Measurements from ENCODE around the gene RNASET2.
"Not testable (repeated sequence)": the region's sequence is repeated elsewhere in the genome, so short reads cannot be mapped to it uniquely, and the experiment has no call there.

Gene RNASET2

GRCh38 chr6:166892472-166892871, 63.9 kb downstream of the RNASET2 start:
- H3K79me1 ChIP-seq (ENCODE audit: low read depth, low read length); H3K4ac ChIP-seq (ENCODE audit: low read length); H3K36me3 ChIP-seq (replicated peaks in 1 of 2; ENCODE audit: control insufficient read depth in 2 of 2, insufficient read depth in 2 of 2, low read length in 2 of 2); H3K23ac ChIP-seq (ENCODE audit: low read depth, low read length, poor library complexity); H3K4me2 ChIP-seq (ENCODE audit: insufficient read depth, low read length, poor library complexity, severe bottlenecking); H2BK15ac ChIP-seq (ENCODE audit: low read length); H4K8ac ChIP-seq (ENCODE audit: low read depth, low read length); H2AFZ ChIP-seq (ENCODE audit: low read length); H3K4me1 ChIP-seq (ENCODE audit: control insufficient read depth in 2 of 2, insufficient read depth in 1 of 2, low read depth in 1 of 2, low read length in 2 of 2); H3K9ac ChIP-seq (ENCODE audit: low read depth, low read length, poor library complexity); H2BK5ac ChIP-seq (ENCODE audit: low read length); H3K14ac ChIP-seq (ENCODE audit: low read length); H2BK120ac ChIP-seq (ENCODE audit: low read depth, low read length); H2AK5ac ChIP-seq (ENCODE audit: low read depth, low read length); H3K18ac ChIP-seq (ENCODE audit: low read length); H3K4me3 ChIP-seq (ENCODE audit: low read length in 2 of 2); H3K9me3 ChIP-seq (replicated peaks in 1 of 2; ENCODE audit: control insufficient read depth in 2 of 2, insufficient read depth in 1 of 2, low read depth in 1 of 2, low read length in 2 of 2); DNase-seq (ENCODE audit: low spot score); H3K27me3 ChIP-seq (ENCODE audit: control insufficient read depth in 3 of 3, insufficient read depth in 3 of 3, low read depth in 1 of 3, low read length in 3 of 3); H3K27ac ChIP-seq (replicated peaks; ENCODE audit: low read length); H4K91ac ChIP-seq (ENCODE audit: low read depth, low read length, poor library complexity); H2BK12ac ChIP-seq (ENCODE audit: low read length): not testable (repeated sequence)
- WGBS, 2 donors (ENCODE audit: extremely low coverage in 2 of 2, insufficient read length in 2 of 2, insufficient replicate concordance in 1 of 2): no CpG with 5 or more reads among the region's 5 CpGs

GRCh38 chr6:166886773-166887172, 69.6 kb downstream of the RNASET2 start:
- not testable (repeated sequence) for H3K4me1 ChIP-seq (ENCODE audit: control insufficient read depth in 2 of 2, insufficient read depth in 1 of 2, low read depth in 1 of 2, low read length in 2 of 2); H3K79me1 ChIP-seq (ENCODE audit: low read depth, low read length); H3K27ac ChIP-seq (replicated peaks; ENCODE audit: low read length); H2BK120ac ChIP-seq (ENCODE audit: low read depth, low read length); H4K8ac ChIP-seq (ENCODE audit: low read depth, low read length); H2AK5ac ChIP-seq (ENCODE audit: low read depth, low read length); H3K4ac ChIP-seq (ENCODE audit: low read length); H2AFZ ChIP-seq (ENCODE audit: low read length); H3K9ac ChIP-seq (ENCODE audit: low read depth, low read length, poor library complexity); H3K18ac ChIP-seq (ENCODE audit: low read length); H2BK5ac ChIP-seq (ENCODE audit: low read length); H3K14ac ChIP-seq (ENCODE audit: low read length); H3K4me2 ChIP-seq (ENCODE audit: insufficient read depth, low read length, poor library complexity, severe bottlenecking); H3K36me3 ChIP-seq (replicated peaks in 1 of 2; ENCODE audit: control insufficient read depth in 2 of 2, insufficient read depth in 2 of 2, low read length in 2 of 2); H3K27me3 ChIP-seq (ENCODE audit: control insufficient read depth in 3 of 3, insufficient read depth in 3 of 3, low read depth in 1 of 3, low read length in 3 of 3); H3K4me3 ChIP-seq (ENCODE audit: low read length in 2 of 2); H2BK12ac ChIP-seq (ENCODE audit: low read length); H2BK15ac ChIP-seq (ENCODE audit: low read length); H4K91ac ChIP-seq (ENCODE audit: low read depth, low read length, poor library complexity); H3K23ac ChIP-seq (ENCODE audit: low read depth, low read length, poor library complexity); DNase-seq (ENCODE audit: low spot score)
- H3K9me3 ChIP-seq (replicated peaks in 1 of 2; ENCODE audit: control insufficient read depth in 2 of 2, insufficient read depth in 1 of 2, low read depth in 1 of 2, low read length in 2 of 2): peaks cover 0 to 17% of the 10 kb centered on the region in 2 donors
- no CpG with 5 or more reads among the region's 4 CpGs for WGBS, 2 donors (ENCODE audit: extremely low coverage in 2 of 2, insufficient read length in 2 of 2, insufficient replicate concordance in 1 of 2)

GRCh38 chr6:166884958-166885357, 71.4 kb downstream of the RNASET2 start:
- H3K4ac ChIP-seq (ENCODE audit: low read length); H2BK12ac ChIP-seq (ENCODE audit: low read length); H3K27me3 ChIP-seq (ENCODE audit: control insufficient read depth in 3 of 3, insufficient read depth in 3 of 3, low read depth in 1 of 3, low read length in 3 of 3); H2AFZ ChIP-seq (ENCODE audit: low read length); H3K9ac ChIP-seq (ENCODE audit: low read depth, low read length, poor library complexity); H3K4me2 ChIP-seq (ENCODE audit: insufficient read depth, low read length, poor library complexity, severe bottlenecking); H3K79me1 ChIP-seq (ENCODE audit: low read depth, low read length); H3K27ac ChIP-seq (replicated peaks; ENCODE audit: low read length); H3K18ac ChIP-seq (ENCODE audit: low read length); H3K23ac ChIP-seq (ENCODE audit: low read depth, low read length, poor library complexity); H2BK5ac ChIP-seq (ENCODE audit: low read length); H4K8ac ChIP-seq (ENCODE audit: low read depth, low read length); H3K36me3 ChIP-seq (replicated peaks in 1 of 2; ENCODE audit: control insufficient read depth in 2 of 2, insufficient read depth in 2 of 2, low read length in 2 of 2); DNase-seq (ENCODE audit: low spot score); H4K91ac ChIP-seq (ENCODE audit: low read depth, low read length, poor library complexity); H2BK120ac ChIP-seq (ENCODE audit: low read depth, low read length); H2AK5ac ChIP-seq (ENCODE audit: low read depth, low read length); H3K4me1 ChIP-seq (ENCODE audit: control insufficient read depth in 2 of 2, insufficient read depth in 1 of 2, low read depth in 1 of 2, low read length in 2 of 2); H3K4me3 ChIP-seq (ENCODE audit: low read length in 2 of 2); H2BK15ac ChIP-seq (ENCODE audit: low read length): not testable (repeated sequence)
- Histone ChIP-seq H3K9me3 (replicated peaks in 1 of 2; ENCODE audit: control insufficient read depth in 2 of 2, insufficient read depth in 1 of 2, low read depth in 1 of 2, low read length in 2 of 2) (peaks cover 0 to 17% of the 10 kb centered on the region in 2 donors), H3K14ac (ENCODE audit: low read length) (peak overlapping the region; percentile 38)
- WGBS, 2 donors (ENCODE audit: extremely low coverage in 2 of 2, insufficient read length in 2 of 2, insufficient replicate concordance in 1 of 2): no CpG with 5 or more reads among the region's 11 CpGs

GRCh38 chr6:166879594-166879993, 76.8 kb downstream of the RNASET2 start:
- Histone ChIP-seq H2BK15ac (ENCODE audit: low read length) (no peak overlapping the region), H3K27me3 (ENCODE audit: control insufficient read depth in 3 of 3, insufficient read depth in 3 of 3, low read depth in 1 of 3, low read length in 3 of 3) (peaks cover 0 to 3% (median 0%) of the 10 kb centered on the region in 3 experiments), H3K27ac (replicated peaks; ENCODE audit: low read length) (no peak overlapping the region), H3K14ac (ENCODE audit: low read length) (no peak overlapping the region), H2AK5ac (ENCODE audit: low read depth, low read length) (no peak overlapping the region), H2BK12ac (ENCODE audit: low read length) (no peak overlapping the region), H3K4me3 (ENCODE audit: low read length in 2 of 2) (no peak overlapping the region), H3K9me3 (replicated peaks in 1 of 2; ENCODE audit: control insufficient read depth in 2 of 2, insufficient read depth in 1 of 2, low read depth in 1 of 2, low read length in 2 of 2) (peaks cover 0 to 15% of the 10 kb centered on the region in 2 donors), H2BK120ac (ENCODE audit: low read depth, low read length) (no peak overlapping the region), H3K23ac (ENCODE audit: low read depth, low read length, poor library complexity) (no peak overlapping the region), H3K4me2 (ENCODE audit: insufficient read depth, low read length, poor library complexity, severe bottlenecking) (no peak overlapping the region), H3K36me3 (replicated peaks in 1 of 2; ENCODE audit: control insufficient read depth in 2 of 2, insufficient read depth in 2 of 2, low read length in 2 of 2) (no peaks in the 10 kb centered on the region), H3K79me1 (ENCODE audit: low read depth, low read length) (no peaks in the 10 kb centered on the region), H3K4me1 (ENCODE audit: control insufficient read depth in 2 of 2, insufficient read depth in 1 of 2, low read depth in 1 of 2, low read length in 2 of 2) (peaks cover 0 to 2% of the 10 kb centered on the region in 2 donors), H2BK5ac (ENCODE audit: low read length) (no peak overlapping the region), H4K8ac (ENCODE audit: low read depth, low read length) (no peak overlapping the region), H3K9ac (ENCODE audit: low read depth, low read length, poor library complexity) (no peak overlapping the region), H3K18ac (ENCODE audit: low read length) (no peak overlapping the region), H3K4ac (ENCODE audit: low read length) (no peak overlapping the region), H2AFZ (ENCODE audit: low read length) (no peak overlapping the region), H4K91ac (ENCODE audit: low read depth, low read length, poor library complexity) (no peak overlapping the region)
- no peak for DNase-seq (ENCODE audit: low spot score)
- no CpG with 5 or more reads among the region's 1 CpG for WGBS, 2 donors (ENCODE audit: extremely low coverage in 2 of 2, insufficient read length in 2 of 2, insufficient replicate concordance in 1 of 2)
